ENCODE data around the gene WAPL.

Gene WAPL

GRCh38 chr10:86443069-86443468, 78.5 kb downstream of the WAPL start:
- Histone ChIP-seq H3K36me3 (ENCODE audit: insufficient read depth, low read length) (peaks cover 92% of the 10 kb centered on the region; the same call in 1 of the 2 replicates), H3K27me3 (ENCODE audit: insufficient read depth, low read length, poor library complexity, severe bottlenecking) (no peaks in the 10 kb centered on the region), H2AFZ (ENCODE audit: low read length) (no peak overlapping the region), H3K4me3 (ENCODE audit: low read length, poor library complexity, severe bottlenecking) (no peak overlapping the region), H3K9me3 (ENCODE audit: insufficient read depth, low read depth, low read length) (no peaks in the 10 kb centered on the region), H3F3A (ENCODE audit: low read depth) (no peaks in the 10 kb centered on the region), H3K9ac (ENCODE audit: low read depth, low read length, poor library complexity, severe bottlenecking) (no peak overlapping the region), H3K9me2 (replicated peaks; ENCODE audit: low read depth, low read length) (no peaks in the 10 kb centered on the region), H3K4me2 (ENCODE audit: low read depth, low read length, poor library complexity, severe bottlenecking) (no peak overlapping the region), H3K79me2 (ENCODE audit: insufficient read depth, low read length) (peaks cover 4% of the 10 kb centered on the region; the same call in 1 of the 2 replicates), H3K4me1 (ENCODE audit: insufficient read depth, low read length, poor library complexity, severe bottlenecking) (no peaks in the 10 kb centered on the region), H4K20me1 (ENCODE audit: insufficient read depth, low read length, poor library complexity, severe bottlenecking) (no peaks in the 10 kb centered on the region)
- TF ChIP-seq EZH2phosphoT487 (IDR thresholded peaks at IDR 0.05; ENCODE audit: borderline replicate concordance) (no peak), CTCF (conservative IDR thresholded peaks at IDR 0.05; ENCODE audit: low read length) (no peak)

- Histone ChIP-seq H3K4me1 (ENCODE audit: insufficient read depth, low read length, poor library complexity, severe bottlenecking) (no peaks in the 10 kb centered on the region), H3F3A (ENCODE audit: low read depth) (no peaks in the 10 kb centered on the region), H3K27me3 (ENCODE audit: insufficient read depth, low read length, poor library complexity, severe bottlenecking) (no peaks in the 10 kb centered on the region), H3K4me3 (ENCODE audit: low read length, poor library complexity, severe bottlenecking) (no peak overlapping the region), H3K9me2 (replicated peaks; ENCODE audit: low read depth, low read length) (no peaks in the 10 kb centered on the region), H2AFZ (ENCODE audit: low read length) (no peak overlapping the region), H3K4me2 (ENCODE audit: low read depth, low read length, poor library complexity, severe bottlenecking) (no peak overlapping the region), H3K9me3 (ENCODE audit: insufficient read depth, low read depth, low read length) (no peaks in the 10 kb centered on the region), H3K36me3 (ENCODE audit: insufficient read depth, low read length) (peaks cover 94% of the 10 kb centered on the region), H4K20me1 (ENCODE audit: insufficient read depth, low read length, poor library complexity, severe bottlenecking) (no peaks in the 10 kb centered on the region), H3K79me2 (ENCODE audit: insufficient read depth, low read length) (peaks cover 4% of the 10 kb centered on the region; the same call in 1 of the 2 replicates), H3K9ac (ENCODE audit: low read depth, low read length, poor library complexity, severe bottlenecking) (no peak overlapping the region)
- TF ChIP-seq EZH2phosphoT487 (IDR thresholded peaks at IDR 0.05; ENCODE audit: borderline replicate concordance), result no peak
These were observed 80.4 kb downstream of the WAPL start for GRCh38 chr10:86440874-86441843.

- Histone ChIP-seq H3K4me1 (ENCODE audit: insufficient read depth, low read length, poor library complexity, severe bottlenecking) (no peaks in the 10 kb centered on the region), H4K20me1 (ENCODE audit: insufficient read depth, low read length, poor library complexity, severe bottlenecking) (no peaks in the 10 kb centered on the region), H3K9me3 (ENCODE audit: insufficient read depth, low read depth, low read length) (no peaks in the 10 kb centered on the region), H3F3A (ENCODE audit: low read depth) (no peaks in the 10 kb centered on the region), H3K36me3 (ENCODE audit: insufficient read depth, low read length) (peaks cover 93% of the 10 kb centered on the region), H3K27me3 (ENCODE audit: insufficient read depth, low read length, poor library complexity, severe bottlenecking) (no peaks in the 10 kb centered on the region), H3K4me2 (ENCODE audit: low read depth, low read length, poor library complexity, severe bottlenecking) (no peak overlapping the region), H3K79me2 (ENCODE audit: insufficient read depth, low read length) (peaks cover 4% of the 10 kb centered on the region; the same call in 1 of the 2 replicates), H3K9me2 (replicated peaks; ENCODE audit: low read depth, low read length) (no peaks in the 10 kb centered on the region), H2AFZ (ENCODE audit: low read length) (no peak overlapping the region), H3K4me3 (ENCODE audit: low read length, poor library complexity, severe bottlenecking) (no peak overlapping the region), H3K9ac (ENCODE audit: low read depth, low read length, poor library complexity, severe bottlenecking) (no peak overlapping the region)
- TF ChIP-seq CTCF (conservative IDR thresholded peaks at IDR 0.05; ENCODE audit: low read length), result no peak
- TF ChIP-seq EZH2phosphoT487 (IDR thresholded peaks at IDR 0.05; ENCODE audit: borderline replicate concordance), result no peak
These were observed 82.0 kb downstream of the WAPL start for GRCh38 chr10:86439544-86439943.
